Upper lobe of left lung (tissue), 4 donors: ENCODE data around the gene TRMT1.

Experiments used
- EP300 ChIP-seq, 4 donors: sonication (generic); formaldehyde crosslinking; IDR thresholded peaks; one replicate each; pipeline ENCODE4 v1.5.1; 2017; ENCODE audit warnings: antibody characterized with exemption in 4 of 4, control low read depth in 2 of 4
- POLR2A ChIP-seq, 4 donors: fragments of 450-650 bp; IDR thresholded peaks; one replicate each; pipeline ENCODE4 v1.5.1; 2016 to 2017; ENCODE audit warnings: antibody characterized with exemption in 4 of 4, mild to moderate bottlenecking in 2 of 4
- POLR2AphosphoS5 ChIP-seq, 2 donors: sonication (generic); formaldehyde crosslinking; IDR thresholded peaks; one replicate each; pipeline ENCODE4 v1.5.1; 2017; ENCODE audit warnings: antibody characterized with exemption in 2 of 2
- TF ChIP-seq, protein P1 (sequence below), 6 experiments: fragments of 450-650 bp in 4 of 6; fragments of 200-600 bp in 2 of 6; sonication (generic) in 2 of 6; IDR thresholded peaks; one replicate each; pipeline ENCODE4 v1.5.1; 2016 to 2019; ENCODE audit warnings: antibody characterized with exemption in 6 of 6

DNA sequence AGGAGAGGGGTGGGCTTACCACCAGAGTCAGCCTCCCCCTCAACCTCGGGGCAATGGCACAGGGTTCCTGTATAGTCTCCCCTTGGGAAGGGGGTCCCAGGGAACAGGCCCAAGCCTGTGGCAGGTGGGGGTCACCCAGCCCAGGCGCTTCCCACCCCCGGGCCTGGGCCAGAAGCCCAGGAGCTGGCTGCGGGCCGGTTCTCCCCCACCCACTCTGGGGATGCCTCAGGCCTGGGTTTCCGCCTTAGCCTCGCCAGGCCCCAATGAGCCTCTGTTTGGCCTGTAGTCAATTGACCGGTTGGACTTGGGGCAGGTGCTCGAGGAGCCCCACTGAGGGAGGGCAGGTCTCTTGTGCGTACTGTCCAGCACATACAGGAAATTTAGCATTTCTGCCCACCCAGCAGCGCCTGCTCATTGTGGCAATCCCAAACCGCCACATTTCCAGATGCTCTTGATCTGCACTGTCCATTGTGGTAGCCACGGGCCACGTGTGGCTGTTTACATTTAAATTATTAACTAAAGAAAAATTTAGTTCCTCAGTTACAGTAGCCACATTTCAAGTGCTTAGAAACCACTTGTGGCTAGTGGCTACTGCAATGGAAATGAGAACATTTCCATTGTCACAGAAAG is 23.8 kb downstream of the TRMT1 start:
- TF ChIP-seq POLR2A (IDR thresholded peaks at IDR 0.05) (no peak), POLR2AphosphoS5 (IDR thresholded peaks at IDR 0.05) (no peak), EP300 (IDR thresholded peaks at IDR 0.05) (no peak)
- TF ChIP-seq, protein P1, sequence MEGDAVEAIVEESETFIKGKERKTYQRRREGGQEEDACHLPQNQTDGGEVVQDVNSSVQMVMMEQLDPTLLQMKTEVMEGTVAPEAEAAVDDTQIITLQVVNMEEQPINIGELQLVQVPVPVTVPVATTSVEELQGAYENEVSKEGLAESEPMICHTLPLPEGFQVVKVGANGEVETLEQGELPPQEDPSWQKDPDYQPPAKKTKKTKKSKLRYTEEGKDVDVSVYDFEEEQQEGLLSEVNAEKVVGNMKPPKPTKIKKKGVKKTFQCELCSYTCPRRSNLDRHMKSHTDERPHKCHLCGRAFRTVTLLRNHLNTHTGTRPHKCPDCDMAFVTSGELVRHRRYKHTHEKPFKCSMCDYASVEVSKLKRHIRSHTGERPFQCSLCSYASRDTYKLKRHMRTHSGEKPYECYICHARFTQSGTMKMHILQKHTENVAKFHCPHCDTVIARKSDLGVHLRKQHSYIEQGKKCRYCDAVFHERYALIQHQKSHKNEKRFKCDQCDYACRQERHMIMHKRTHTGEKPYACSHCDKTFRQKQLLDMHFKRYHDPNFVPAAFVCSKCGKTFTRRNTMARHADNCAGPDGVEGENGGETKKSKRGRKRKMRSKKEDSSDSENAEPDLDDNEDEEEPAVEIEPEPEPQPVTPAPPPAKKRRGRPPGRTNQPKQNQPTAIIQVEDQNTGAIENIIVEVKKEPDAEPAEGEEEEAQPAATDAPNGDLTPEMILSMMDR (IDR thresholded peaks at IDR 0.05) = no peak
